Small intestine (tissue), 7 donors: ENCODE data around the gene KLK15. TPM values are rescaled to one million over a fixed set of nuclear protein-coding genes. Genes with fewer than 3 reads are reported as not detected.

Source experiments
- DNase-seq, 2 donors: peaks; one replicate each; pipeline versions ENCODE4 v3.0.0 to v3.0.0-alpha.2; 2013
- FAIRE-seq: peaks from 2 replicates; lab custom pipeline; 2012; peaks lifted over from hg19 to GRCh38; lab: Jason Lieb, UNC
- H3K27ac ChIP-seq, 3 donors: one replicate each; pipeline ENCODE4 v1.5.1; 2013; ENCODE audit warnings: low read length in 2 of 3, mild to moderate bottlenecking in 2 of 3, control low read depth in 1 of 3, inconsistent platforms in 1 of 3, low read depth in 1 of 3, moderate library complexity in 1 of 3
- H3K27me3 ChIP-seq, 3 donors: one replicate each; pipeline ENCODE4 v1.6.1; 2013; ENCODE audit warnings: low read length in 3 of 3, inconsistent platforms in 1 of 3; ENCODE audit not compliant: control insufficient read depth in 3 of 3, insufficient read depth in 3 of 3
- H3K36me3 ChIP-seq, 3 donors: one replicate each; pipeline ENCODE4 v1.6.1; 2013; ENCODE audit warnings: low read length in 3 of 3, inconsistent platforms in 1 of 3, low read depth in 1 of 3, mild to moderate bottlenecking in 1 of 3, moderate library complexity in 1 of 3; ENCODE audit not compliant: control insufficient read depth in 3 of 3, insufficient read depth in 2 of 3
- H3K4me1 ChIP-seq, 3 donors: one replicate each; pipeline ENCODE4 v1.6.1; 2013; ENCODE audit warnings: low read length in 2 of 3, inconsistent platforms in 1 of 3, low read depth in 1 of 3, mild to moderate bottlenecking in 1 of 3, moderate library complexity in 1 of 3; ENCODE audit not compliant: control insufficient read depth in 3 of 3, insufficient read depth in 2 of 3
- H3K4me3 ChIP-seq, 3 donors: one replicate each; pipeline ENCODE4 v1.5.1; 2013; ENCODE audit warnings: low read length in 3 of 3, control low read depth in 1 of 3, inconsistent platforms in 1 of 3, low read depth in 1 of 3, mild to moderate bottlenecking in 1 of 3, moderate library complexity in 1 of 3
- H3K9me3 ChIP-seq, 2 donors: one replicate each; pipeline ENCODE4 v1.6.1; 2013; ENCODE audit warnings: low read depth in 1 of 2, low read length in 1 of 2; ENCODE audit not compliant: control insufficient read depth in 2 of 2, insufficient read depth in 1 of 2
- WGBS, 3 donors: extraction: QIAGEN DNeasy Blood & Tissue Kit; methylation state at CpG; one replicate each; pipeline ENCODE4 v1.1.7; 2013; 5-methylcytosine and 5-hydroxymethylcytosine counted together
- polyA plus RNA-seq, 4 donors: library from polyadenylated mRNA; stranded (reverse) in 3 of 4; unstranded in 1 of 4; fragments of 200-250 nt in 3 of 4; fragments of 120-200 nt in 1 of 4; gene quantifications; one replicate each; pipeline versions ENCODE4 v1.2.1 to v1.2.3, GENCODE V29; 2013
- donor health status: healthy with polysubstance abuse.
- donor health status: control.
- donor health status: control.
- donor health status: Bipolar disorder and iron deficiency.
- donor health status: healthy.

KLK15 gene
- polyA plus RNA-seq, 4 donors = 0.24 TPM; not detected in 3

GRCh38 chr19:50873056-50873455, 39.7 kb upstream of the KLK15 start, which contains the start of gene KLK2:
TSS of gene KLK2 (plus strand) at chr19:50873439. CDS start at chr19:50873474, 35 bp downstream.
- Histone ChIP-seq H3K4me1 (no peaks in the 10 kb centered on the region), H3K36me3 (no peaks in the 10 kb centered on the region), H3K4me3 (no peak within 1 kb of the TSS), H3K9me3 (no peaks in the 10 kb centered on the region), H3K27me3 (peaks cover 0 to 18% (median 3%) of the 10 kb centered on the region in 3 donors), H3K27ac (no peak within 1 kb of the TSS)
- WGBS, 3 donors = 69 to 78% (median 71%) methylated on average over 3 of the region's 3 CpGs
- DNase-seq = no peak
- no peak for FAIRE-seq

DNA sequence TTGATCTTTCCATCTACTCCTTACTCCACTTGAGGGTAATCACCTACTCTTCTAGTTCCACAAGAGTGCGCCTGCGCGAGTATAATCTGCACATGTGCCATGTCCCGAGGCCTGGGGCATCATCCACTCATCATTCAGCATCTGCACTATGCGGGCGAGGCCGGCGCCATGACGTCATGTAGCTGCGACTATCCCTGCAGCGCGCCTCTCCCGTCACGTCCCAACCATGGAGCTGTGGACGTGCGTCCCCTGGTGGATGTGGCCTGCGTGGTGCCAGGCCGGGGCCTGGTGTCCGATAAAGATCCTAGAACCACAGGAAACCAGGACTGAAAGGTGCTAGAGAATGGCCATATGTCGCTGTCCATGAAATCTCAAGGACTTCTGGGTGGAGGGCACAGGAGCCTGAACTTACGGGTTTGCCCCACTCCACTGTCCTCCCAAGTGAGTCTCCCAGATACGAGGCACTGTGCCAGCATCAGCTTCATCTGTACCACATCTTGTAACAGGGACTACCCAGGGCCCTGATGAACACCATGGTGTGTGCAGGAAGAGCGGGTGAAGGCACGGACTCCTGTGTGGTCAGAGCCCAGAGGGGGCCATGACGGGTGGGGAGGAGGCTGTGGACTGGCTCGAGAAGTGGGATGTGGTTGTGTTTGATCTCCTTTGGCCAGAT, 37.2 kb upstream of the KLK15 start:
- Histone ChIP-seq H3K27me3 (peaks cover 0 to 12% (median 3%) of the 10 kb centered on the region in 3 donors), H3K4me1 (no peaks in the 10 kb centered on the region), H3K36me3 (no peaks in the 10 kb centered on the region), H3K4me3 (no peak overlapping the region), H3K9me3 (no peaks in the 10 kb centered on the region), H3K27ac (no peak overlapping the region)
- DNase-seq = peak; percentile 12 to 13
- FAIRE-seq = no peak
- 54 to 73% (median 70%) methylated on average over 26 of the region's 26 CpGs for WGBS, 3 donors

DNA sequence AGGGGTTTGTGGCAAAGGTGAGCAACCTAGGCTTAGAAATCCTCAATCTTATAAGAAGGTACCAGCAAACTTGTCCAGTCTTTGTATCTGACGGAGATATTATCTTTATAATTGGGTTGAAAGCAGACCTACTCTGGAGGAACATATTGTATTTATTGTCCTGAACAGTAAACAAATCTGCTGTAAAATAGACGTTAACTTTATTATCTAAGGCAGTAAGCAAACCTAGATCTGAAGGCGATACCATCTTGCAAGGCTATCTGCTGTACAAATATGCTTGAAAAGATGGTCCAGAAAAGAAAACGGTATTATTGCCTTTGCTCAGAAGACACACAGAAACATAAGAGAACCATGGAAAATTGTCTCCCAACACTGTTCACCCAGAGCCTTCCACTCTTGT, 36.1 kb upstream of the KLK15 start:
- H3K9me3 ChIP-seq = no peaks in the 10 kb centered on the region
- WGBS, 3 donors = 24 to 67% (median 47%) methylated on average over 4 of the region's 4 CpGs
- no peak for DNase-seq
- no peak for FAIRE-seq
- H3K27ac ChIP-seq = no peak overlapping the region
- H3K4me1 ChIP-seq = no peaks in the 10 kb centered on the region
- H3K27me3 ChIP-seq = peaks cover 0 to 12% (median 3%) of the 10 kb centered on the region in 3 donors
- H3K36me3 ChIP-seq = no peaks in the 10 kb centered on the region
- no peak overlapping the region for H3K4me3 ChIP-seq

DNA sequence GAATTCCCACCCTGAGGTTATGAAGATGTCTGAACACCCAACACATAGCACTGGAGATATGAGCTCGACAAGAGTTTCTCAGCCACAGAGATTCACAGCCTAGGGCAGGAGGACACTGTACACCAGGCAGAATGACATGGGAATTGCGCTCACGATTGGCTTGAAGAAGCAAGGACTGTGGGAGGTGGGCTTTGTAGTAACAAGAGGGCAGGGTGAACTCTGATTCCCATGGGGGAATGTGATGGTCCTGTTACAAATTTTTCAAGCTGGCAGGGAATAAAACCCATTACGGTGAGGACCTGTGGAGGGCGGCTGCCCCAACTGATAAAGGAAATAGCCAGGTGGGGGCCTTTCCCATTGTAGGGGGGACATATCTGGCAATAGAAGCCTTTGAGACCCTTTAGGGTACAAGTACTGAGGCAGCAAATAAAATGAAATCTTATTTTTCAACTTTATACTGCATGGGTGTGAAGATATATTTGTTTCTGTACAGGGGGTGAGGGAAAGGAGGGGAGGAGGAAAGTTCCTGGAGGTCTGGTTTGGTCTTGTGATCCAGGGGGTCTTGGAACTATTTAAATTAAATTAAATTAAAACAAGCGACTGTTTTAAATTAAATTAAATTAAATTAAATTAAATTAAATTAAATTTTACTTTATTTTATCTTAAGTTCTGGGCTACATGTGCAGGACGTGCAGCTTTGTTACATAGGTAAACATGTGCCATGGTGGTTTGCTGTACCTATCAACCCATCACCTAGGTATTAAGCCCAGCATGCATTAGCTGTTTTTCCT, 28.3 kb upstream of the KLK15 start:
- no peak for FAIRE-seq
- DNase-seq = no peak
- H3K9me3 ChIP-seq = no peaks in the 10 kb centered on the region
- H3K27me3 ChIP-seq = peaks cover 0 to 4% (median 2%) of the 10 kb centered on the region in 3 donors
- no peak overlapping the region for H3K4me3 ChIP-seq
- H3K27ac ChIP-seq = no peak overlapping the region
- no peaks in the 10 kb centered on the region for H3K36me3 ChIP-seq
- H3K4me1 ChIP-seq = no peaks in the 10 kb centered on the region
- 69 to 75% (median 73%) methylated on average over 7 of the region's 7 CpGs for WGBS, 3 donors

GRCh38 chr19:50861010-50861409, 27.6 kb upstream of the KLK15 start:
- Histone ChIP-seq H3K36me3 (no peaks in the 10 kb centered on the region), H3K27me3 (peaks cover 0 to 4% (median 2%) of the 10 kb centered on the region in 3 donors), H3K27ac (no peak overlapping the region), H3K9me3 (no peaks in the 10 kb centered on the region), H3K4me3 (no peak overlapping the region), H3K4me1 (no peaks in the 10 kb centered on the region)
- no peak for DNase-seq
- 71 to 83% (median 77%) methylated on average over 5 of the region's 5 CpGs for WGBS, 3 donors
- no peak for FAIRE-seq

GRCh38 chr19:50859849-50860248, 26.5 kb upstream of the KLK15 start:
- H3K9me3 ChIP-seq = no peaks in the 10 kb centered on the region
- H3K27me3 ChIP-seq = peaks cover 0 to 4% (median 2%) of the 10 kb centered on the region in 3 donors
- no peak for FAIRE-seq
- H3K4me1 ChIP-seq = no peaks in the 10 kb centered on the region
- no peak overlapping the region for H3K4me3 ChIP-seq
- 79 to 85% (median 84%) methylated on average over 4 of the region's 4 CpGs for WGBS, 3 donors
- DNase-seq = no peak
- no peaks in the 10 kb centered on the region for H3K36me3 ChIP-seq
- H3K27ac ChIP-seq = no peak overlapping the region

- Histone ChIP-seq H3K27ac (no peak overlapping the region), H3K27me3 (peaks cover 0 to 4% (median 2%) of the 10 kb centered on the region in 3 donors), H3K36me3 (no peaks in the 10 kb centered on the region), H3K4me3 (no peak overlapping the region), H3K9me3 (no peaks in the 10 kb centered on the region), H3K4me1 (no peaks in the 10 kb centered on the region)
- DNase-seq = peak; percentile 53 to 59
- no peak for FAIRE-seq
- 3 to 9% (median 4%) methylated on average over 5 to 7 of the region's 7 CpGs for WGBS, 3 donors
These were observed 25.5 kb upstream of the KLK15 start for GRCh38 chr19:50858886-50859285.

- H3K27ac ChIP-seq = no peak overlapping the region
- FAIRE-seq = no peak
- WGBS, 3 donors = 56 to 80% (median 71%) methylated on average over 4 to 6 of the region's 6 CpGs
These were observed 24.0 kb upstream of the KLK15 start for GRCh38 chr19:50857366-50857765.

More at GRCh38 chr19:50857366-50857765, 24.0 kb upstream of the KLK15 start:
- Histone ChIP-seq H3K4me1 (no peaks in the 10 kb centered on the region), H3K27me3 (peaks cover 0 to 5% (median 4%) of the 10 kb centered on the region in 3 donors), H3K4me3 (no peak overlapping the region), H3K9me3 (no peaks in the 10 kb centered on the region), H3K36me3 (no peaks in the 10 kb centered on the region)
- no peak for DNase-seq
